CD4-positive, alpha-beta T cell (primary cell): Measurements from ENCODE around the gene CLDN24. TPM values are rescaled to one million over a fixed set of nuclear protein-coding genes. Genes with fewer than 3 reads are reported as not detected.

Source experiments
- ATAC-seq: fragments of 200-7000 bp; cut with Tn5 transposase; one replicate; pipeline ENCODE4 v1.10.0; 2022; ENCODE audit warnings: mild to moderate bottlenecking; ENCODE audit not compliant: poor library complexity
- CTCF ChIA-PET: fragments of 350-600 bp; sonication (Branson Sonifier 250); formaldehyde crosslinking; loops from one replicate; lab custom pipeline; 2021; ENCODE audit warnings: antibody characterized with exemption, inconsistent platforms; lab: Charles Lee
- POLR2A ChIA-PET: fragments of 350-600 bp; sonication (Branson Sonifier 250); formaldehyde crosslinking; loops from one replicate; lab custom pipeline; 2021; ENCODE audit warnings: antibody characterized with exemption, inconsistent platforms; lab: Charles Lee
- DNase-seq, 14 experiments: peaks; one replicate each; pipeline ENCODE4 v3.0.0-alpha.2; 2013 to 2020; ENCODE audit warnings: mixed read lengths in 2 of 14
- H3K27ac ChIP-seq, 2 donors: one replicate each; pipeline versions ENCODE4 v1.5.1 to v1.7.0; 2013; ENCODE audit warnings: low read length in 2 of 2, low read depth in 1 of 2, mild to moderate bottlenecking in 1 of 2
- H3K27me3 ChIP-seq, 2 experiments: 1 replicate in 1 of 2; 2 replicates in 1 of 2; pipeline versions ENCODE4 v1.6.1 to v1.7.0; 2013; ENCODE audit warnings: low read length in 2 of 2, control low read depth in 1 of 2, mild to moderate bottlenecking in 1 of 2, moderate library complexity in 1 of 2; ENCODE audit not compliant: insufficient read depth in 2 of 2, control insufficient read depth in 1 of 2
- H3K36me3 ChIP-seq: one replicate; pipeline ENCODE4 v1.6.1; 2013; ENCODE audit warnings: low read length, control low read depth; ENCODE audit not compliant: insufficient read depth
- H3K4me1 ChIP-seq: one replicate; pipeline ENCODE4 v1.6.1; 2013; ENCODE audit warnings: low read length, control low read depth; ENCODE audit not compliant: insufficient read depth
- H3K4me3 ChIP-seq: one replicate; pipeline ENCODE4 v1.5.1; 2013; ENCODE audit warnings: mild to moderate bottlenecking, low read length, moderate library complexity
- H3K9me3 ChIP-seq, 2 experiments: 1 replicate in 1 of 2; 2 replicates in 1 of 2; pipeline versions ENCODE4 v1.6.1 to v1.7.0; 2013; ENCODE audit warnings: low read length in 2 of 2, mild to moderate bottlenecking in 2 of 2, control low read depth in 1 of 2, moderate library complexity in 1 of 2; ENCODE audit not compliant: control insufficient read depth in 1 of 2, insufficient read depth in 1 of 2
- H3K27ac Mint-ChIP-seq: one replicate; pipeline ENCODE4 v1.8.0; 2020; ENCODE audit warnings: mixed read lengths
- H3K27me3 Mint-ChIP-seq: one replicate; pipeline ENCODE4 v1.8.0; 2021; ENCODE audit warnings: mixed read lengths
- H3K36me3 Mint-ChIP-seq: one replicate; pipeline ENCODE4 v1.8.0; 2021; ENCODE audit warnings: low read depth, mixed read lengths
- H3K4me1 Mint-ChIP-seq: one replicate; pipeline ENCODE4 v1.8.0; 2021; ENCODE audit warnings: low read depth, mixed read lengths
- H3K4me3 Mint-ChIP-seq: one replicate; pipeline ENCODE4 v1.8.0; 2020; ENCODE audit warnings: mild to moderate bottlenecking, mixed read lengths
- H3K9me3 Mint-ChIP-seq: one replicate; pipeline ENCODE4 v1.8.0; 2020; ENCODE audit warnings: mixed read lengths
- intact Hi-C, 2 experiments: fragments of 100-400 bp; cut with DNase I in 1 of 2; cut with micrococcal nuclease in 1 of 2; formaldehyde crosslinking; loops; one replicate each; pipeline versions ENCODE4 v1.15.1 to v1.9.0; 2023 to 2025; cut with DNase I, micrococcal nuclease
- polyA plus RNA-seq, 2 donors: library from polyadenylated mRNA; unstranded; fragments of 120-200 nt; gene quantifications; one replicate each; pipeline ENCODE4 v1.2.1, GENCODE V29; 2013
- total RNA-seq, 174 experiments: library from RNA in 2 of 174; stranded (reverse) in 2 of 174; gene quantifications; one replicate each; pipeline ENCODE4 v1.2.3 and lab custom pipeline; 2021 to 2026
- TF ChIP-seq, protein P1 (sequence below): fragments of 200-600 bp; IDR thresholded peaks from one replicate; pipeline ENCODE4 v1.8.0; 2022; ENCODE audit warnings: antibody characterized with exemption, mild to moderate bottlenecking

CLDN24 gene
- total RNA-seq (not detected), total RNA-seq (lab: John Stamatoyannopoulos, UW) (0 to 0.07 (median 0) reads per million in 172 experiments)
- not detected for polyA plus RNA-seq (2013, experiment 1 of 2)
- polyA plus RNA-seq (2013, experiment 2 of 2), result not detected

DNA sequence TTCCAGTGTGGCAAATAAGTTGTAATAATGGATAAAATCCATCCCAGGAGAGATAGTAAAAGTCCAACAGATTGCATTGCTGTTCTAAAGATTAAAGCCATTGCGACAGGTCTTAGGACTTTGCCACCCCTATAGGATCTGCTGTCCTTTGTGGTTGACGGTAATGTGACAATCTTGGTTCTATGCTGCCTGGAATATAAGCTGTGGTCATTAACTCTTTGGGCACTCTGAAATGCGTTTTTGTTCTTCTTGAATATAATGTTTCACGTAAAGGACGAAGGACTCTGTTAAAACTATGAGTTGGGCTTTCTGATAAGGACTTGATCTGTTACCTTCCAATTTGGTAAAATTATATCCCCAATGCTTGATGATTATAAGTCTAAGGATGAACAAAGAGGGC lies at the start of gene CLDN24:
Gene CLDN24 (minus strand): TSS at position 101 of the 400 bp plus-strand sequence. CDS start 0 bp downstream, at position 101.
- Mint-ChIP-seq H3K27ac (peak within 1 kb of the TSS; percentile 6), H3K4me3 (no peak within 1 kb of the TSS), H3K9me3 (no peaks in the 10 kb centered on the region), H3K4me1 (peaks cover 11% of the 10 kb centered on the region), H3K36me3 (no peaks in the 10 kb centered on the region), H3K27me3 (peaks cover 14% of the 10 kb centered on the region)
- POLR2A ChIA-PET, result no interaction called here
- no peaks in the 10 kb centered on the region for H3K4me1 ChIP-seq
- no peak within 1 kb of the TSS for H3K27ac ChIP-seq
- no peaks in the 10 kb centered on the region for H3K27me3 ChIP-seq
- ATAC-seq (no peak), DNase-seq (no peak)
- H3K36me3 ChIP-seq, result no peaks in the 10 kb centered on the region
- no peak within 1 kb of the TSS for H3K4me3 ChIP-seq
- CTCF ChIA-PET, result interaction anchor here (0.6 kb wide), 1 partner anchor 25 kb away, joined by 3 read pairs; no protein-coding TSS in a partner anchor
- H3K9me3 ChIP-seq, result no peaks in the 10 kb centered on the region
- TF ChIP-seq, protein P1, sequence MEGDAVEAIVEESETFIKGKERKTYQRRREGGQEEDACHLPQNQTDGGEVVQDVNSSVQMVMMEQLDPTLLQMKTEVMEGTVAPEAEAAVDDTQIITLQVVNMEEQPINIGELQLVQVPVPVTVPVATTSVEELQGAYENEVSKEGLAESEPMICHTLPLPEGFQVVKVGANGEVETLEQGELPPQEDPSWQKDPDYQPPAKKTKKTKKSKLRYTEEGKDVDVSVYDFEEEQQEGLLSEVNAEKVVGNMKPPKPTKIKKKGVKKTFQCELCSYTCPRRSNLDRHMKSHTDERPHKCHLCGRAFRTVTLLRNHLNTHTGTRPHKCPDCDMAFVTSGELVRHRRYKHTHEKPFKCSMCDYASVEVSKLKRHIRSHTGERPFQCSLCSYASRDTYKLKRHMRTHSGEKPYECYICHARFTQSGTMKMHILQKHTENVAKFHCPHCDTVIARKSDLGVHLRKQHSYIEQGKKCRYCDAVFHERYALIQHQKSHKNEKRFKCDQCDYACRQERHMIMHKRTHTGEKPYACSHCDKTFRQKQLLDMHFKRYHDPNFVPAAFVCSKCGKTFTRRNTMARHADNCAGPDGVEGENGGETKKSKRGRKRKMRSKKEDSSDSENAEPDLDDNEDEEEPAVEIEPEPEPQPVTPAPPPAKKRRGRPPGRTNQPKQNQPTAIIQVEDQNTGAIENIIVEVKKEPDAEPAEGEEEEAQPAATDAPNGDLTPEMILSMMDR, result no peak
- intact Hi-C loops, result no loop called here

DNA sequence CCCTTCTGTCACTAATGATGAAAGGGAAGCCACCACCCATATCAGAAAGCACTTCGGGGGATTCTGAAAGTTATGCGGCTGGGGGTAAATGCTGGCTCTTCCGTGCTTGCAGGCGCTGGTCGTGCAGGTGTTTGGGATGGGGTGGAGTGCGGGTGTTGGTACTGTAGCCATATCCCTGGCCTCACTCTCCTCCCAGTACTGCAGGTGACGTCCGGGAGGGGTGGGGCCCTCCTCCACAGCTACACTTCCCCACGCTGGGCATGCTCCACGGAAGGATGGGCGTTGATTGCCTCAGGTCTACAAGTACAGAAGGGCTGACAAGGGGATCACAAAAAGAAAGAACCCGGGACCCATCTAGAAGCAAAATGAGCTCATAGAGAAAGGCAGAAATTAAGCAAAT lies 48.6 kb upstream of the CLDN24 start:
- H3K36me3 ChIP-seq, result no peaks in the 10 kb centered on the region
- H3K4me3 Mint-ChIP-seq, result no peak overlapping the region
- no peaks in the 10 kb centered on the region for H3K36me3 Mint-ChIP-seq
- TF ChIP-seq, protein P1, result no peak
- no peaks in the 10 kb centered on the region for H3K4me1 ChIP-seq
- intact Hi-C loops, result no loop called here
- ChIA-PET POLR2A (no interaction called here), CTCF (no interaction called here)
- DNase-seq (no peak), ATAC-seq (no peak)
- no peaks in the 10 kb centered on the region for H3K27me3 Mint-ChIP-seq
- no peak overlapping the region for H3K27ac Mint-ChIP-seq
- peaks cover 0 to 2% of the 10 kb centered on the region in 2 experiments for H3K27me3 ChIP-seq
- no peak overlapping the region for H3K27ac ChIP-seq
- no peaks in the 10 kb centered on the region for H3K9me3 Mint-ChIP-seq
- no peaks in the 10 kb centered on the region for H3K4me1 Mint-ChIP-seq
- no peak overlapping the region for H3K4me3 ChIP-seq
- peaks cover 3% of the 10 kb centered on the region in 2 experiments for H3K9me3 ChIP-seq

DNA sequence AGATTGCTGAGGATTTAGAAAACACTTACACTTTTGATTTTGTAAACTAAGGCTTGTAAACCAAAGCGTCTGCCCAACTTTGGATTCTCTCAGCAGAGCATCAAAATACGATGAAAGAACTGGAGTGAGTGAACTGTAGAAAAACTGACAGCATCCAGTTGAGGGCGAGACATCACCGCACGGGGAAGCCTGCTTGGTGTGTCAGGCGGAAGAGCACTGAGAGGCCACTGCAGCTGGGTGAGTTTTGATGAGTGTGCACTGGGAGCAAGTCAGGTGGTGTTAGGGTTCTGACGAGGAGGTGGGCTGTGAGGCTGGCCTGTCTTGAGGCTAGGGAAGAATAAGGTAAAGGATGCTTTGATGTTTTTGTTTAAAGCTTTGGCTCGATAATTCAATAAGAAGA lies 46.8 kb upstream of the CLDN24 start:
- Histone ChIP-seq H3K36me3 (no peaks in the 10 kb centered on the region), H3K4me1 (no peaks in the 10 kb centered on the region), H3K27ac (no peak overlapping the region), H3K9me3 (peaks cover 1 to 3% of the 10 kb centered on the region in 2 experiments), H3K27me3 (peaks cover 0 to 2% of the 10 kb centered on the region in 2 experiments), H3K4me3 (no peak overlapping the region)
- no peak for ATAC-seq
- no peak overlapping the region for H3K27ac Mint-ChIP-seq
- H3K9me3 Mint-ChIP-seq, result no peaks in the 10 kb centered on the region
- H3K4me3 Mint-ChIP-seq, result no peak overlapping the region
- no peak for DNase-seq
- H3K27me3 Mint-ChIP-seq, result no peaks in the 10 kb centered on the region
- TF ChIP-seq, protein P1, result no peak
- H3K36me3 Mint-ChIP-seq, result no peaks in the 10 kb centered on the region
- ChIA-PET POLR2A (no interaction called here), CTCF (no interaction called here)
- intact Hi-C loops, result no loop called here
- no peaks in the 10 kb centered on the region for H3K4me1 Mint-ChIP-seq
